ENCODE measurements around the gene MYT1. TPM values are rescaled to one million over a fixed set of nuclear protein-coding genes. Genes with fewer than 3 reads are reported as not detected.

The MYT1 gene
- total and polyA plus RNA-seq, 2 of the 13 experiments (the other 11 are each of a cell fraction or from before 2014, with no cell fraction given): 0.58 to 2.5 TPM

DNA sequence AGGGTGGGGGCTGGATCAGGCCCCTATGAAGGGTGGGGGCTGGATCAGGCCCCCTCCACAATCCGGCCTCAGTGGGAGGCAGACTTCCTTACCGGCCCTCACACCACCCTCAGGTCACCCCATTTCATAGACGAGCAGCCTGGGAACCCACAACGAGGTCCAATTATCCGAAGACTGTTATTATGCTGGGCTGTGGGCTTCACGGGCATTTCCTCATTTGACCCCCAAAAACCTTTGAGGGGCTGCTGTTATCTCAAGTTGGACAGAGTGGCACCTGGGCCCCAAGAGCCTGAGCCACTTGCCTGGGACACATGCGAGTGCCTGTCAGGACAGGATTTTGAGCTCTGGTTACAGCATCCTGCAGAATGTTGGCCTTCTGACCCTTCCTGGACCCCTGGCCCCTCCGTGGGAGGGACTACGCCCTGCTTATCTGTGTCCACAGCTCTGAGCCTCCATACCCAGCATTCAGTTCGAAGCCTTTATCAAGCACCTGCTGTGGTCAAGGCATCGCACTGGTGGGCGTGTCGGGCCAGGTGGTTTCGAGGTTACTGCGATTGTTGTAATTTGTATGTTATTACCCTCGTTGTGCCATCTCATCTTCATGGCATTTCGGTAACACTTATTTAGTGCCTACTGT lies 56.8 kb downstream of the MYT1 start (continued):
- TF ChIP-seq, protein P1, sequence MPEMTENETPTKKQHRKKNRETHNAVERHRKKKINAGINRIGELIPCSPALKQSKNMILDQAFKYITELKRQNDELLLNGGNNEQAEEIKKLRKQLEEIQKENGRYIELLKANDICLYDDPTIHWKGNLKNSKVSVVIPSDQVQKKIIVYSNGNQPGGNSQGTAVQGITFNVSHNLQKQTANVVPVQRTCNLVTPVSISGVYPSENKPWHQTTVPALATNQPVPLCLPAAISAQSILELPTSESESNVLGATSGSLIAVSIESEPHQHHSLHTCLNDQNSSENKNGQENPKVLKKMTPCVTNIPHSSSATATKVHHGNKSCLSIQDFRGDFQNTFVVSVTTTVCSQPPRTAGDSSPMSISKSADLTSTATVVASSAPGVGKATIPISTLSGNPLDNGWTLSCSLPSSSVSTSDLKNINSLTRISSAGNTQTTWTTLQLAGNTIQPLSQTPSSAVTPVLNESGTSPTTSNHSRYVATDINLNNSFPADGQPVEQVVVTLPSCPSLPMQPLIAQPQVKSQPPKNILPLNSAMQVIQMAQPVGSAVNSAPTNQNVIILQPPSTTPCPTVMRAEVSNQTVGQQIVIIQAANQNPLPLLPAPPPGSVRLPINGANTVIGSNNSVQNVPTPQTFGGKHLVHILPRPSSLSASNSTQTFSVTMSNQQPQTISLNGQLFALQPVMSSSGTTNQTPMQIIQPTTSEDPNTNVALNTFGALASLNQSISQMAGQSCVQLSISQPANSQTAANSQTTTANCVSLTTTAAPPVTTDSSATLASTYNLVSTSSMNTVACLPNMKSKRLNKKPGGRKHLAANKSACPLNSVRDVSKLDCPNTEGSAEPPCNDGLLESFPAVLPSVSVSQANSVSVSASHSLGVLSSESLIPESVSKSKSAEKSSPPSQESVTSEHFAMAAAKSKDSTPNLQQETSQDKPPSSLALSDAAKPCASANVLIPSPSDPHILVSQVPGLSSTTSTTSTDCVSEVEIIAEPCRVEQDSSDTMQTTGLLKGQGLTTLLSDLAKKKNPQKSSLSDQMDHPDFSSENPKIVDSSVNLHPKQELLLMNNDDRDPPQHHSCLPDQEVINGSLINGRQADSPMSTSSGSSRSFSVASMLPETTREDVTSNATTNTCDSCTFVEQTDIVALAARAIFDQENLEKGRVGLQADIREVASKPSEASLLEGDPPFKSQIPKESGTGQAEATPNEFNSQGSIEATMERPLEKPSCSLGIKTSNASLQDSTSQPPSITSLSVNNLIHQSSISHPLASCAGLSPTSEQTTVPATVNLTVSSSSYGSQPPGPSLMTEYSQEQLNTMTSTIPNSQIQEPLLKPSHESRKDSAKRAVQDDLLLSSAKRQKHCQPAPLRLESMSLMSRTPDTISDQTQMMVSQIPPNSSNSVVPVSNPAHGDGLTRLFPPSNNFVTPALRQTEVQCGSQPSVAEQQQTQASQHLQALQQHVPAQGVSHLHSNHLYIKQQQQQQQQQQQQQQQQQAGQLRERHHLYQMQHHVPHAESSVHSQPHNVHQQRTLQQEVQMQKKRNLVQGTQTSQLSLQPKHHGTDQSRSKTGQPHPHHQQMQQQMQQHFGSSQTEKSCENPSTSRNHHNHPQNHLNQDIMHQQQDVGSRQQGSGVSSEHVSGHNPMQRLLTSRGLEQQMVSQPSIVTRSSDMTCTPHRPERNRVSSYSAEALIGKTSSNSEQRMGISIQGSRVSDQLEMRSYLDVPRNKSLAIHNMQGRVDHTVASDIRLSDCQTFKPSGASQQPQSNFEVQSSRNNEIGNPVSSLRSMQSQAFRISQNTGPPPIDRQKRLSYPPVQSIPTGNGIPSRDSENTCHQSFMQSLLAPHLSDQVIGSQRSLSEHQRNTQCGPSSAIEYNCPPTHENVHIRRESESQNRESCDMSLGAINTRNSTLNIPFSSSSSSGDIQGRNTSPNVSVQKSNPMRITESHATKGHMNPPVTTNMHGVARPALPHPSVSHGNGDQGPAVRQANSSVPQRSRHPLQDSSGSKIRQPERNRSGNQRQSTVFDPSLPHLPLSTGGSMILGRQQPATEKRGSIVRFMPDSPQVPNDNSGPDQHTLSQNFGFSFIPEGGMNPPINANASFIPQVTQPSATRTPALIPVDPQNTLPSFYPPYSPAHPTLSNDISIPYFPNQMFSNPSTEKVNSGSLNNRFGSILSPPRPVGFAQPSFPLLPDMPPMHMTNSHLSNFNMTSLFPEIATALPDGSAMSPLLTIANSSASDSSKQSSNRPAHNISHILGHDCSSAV (CRISPR knock-in tag; IDR thresholded peaks at IDR 0.05; ENCODE audit: borderline replicate concordance): no peak
- TF ChIP-seq GABPB1 (CRISPR knock-in tag; IDR thresholded peaks at IDR 0.05) (no peak; the same call in 1 of the 2 replicates), PLRG1 (conservative IDR thresholded peaks at IDR 0.05) (no peak), NFKB2 (CRISPR knock-in tag; IDR thresholded peaks at IDR 0.05; ENCODE audit: borderline replicate concordance) (no peak), NCOR1 (IDR thresholded peaks at IDR 0.05; ENCODE audit: borderline replicate concordance, low read length) (peak; percentile 66; the same call in 1 of the 2 replicates), MEIS2 (CRISPR knock-in tag; IDR thresholded peaks at IDR 0.05) (peak; percentile 87), XBP1 (CRISPR knock-in tag; IDR thresholded peaks at IDR 0.05) (no peak), ZNF670 (CRISPR knock-in tag; IDR thresholded peaks at IDR 0.05; ENCODE audit: borderline replicate concordance) (no peak), ZNF766 (CRISPR knock-in tag; IDR thresholded peaks at IDR 0.05; ENCODE audit: borderline replicate concordance) (no peak), RBAK (CRISPR knock-in tag; IDR thresholded peaks at IDR 0.05) (no peak), ZMYM4 (CRISPR knock-in tag; IDR thresholded peaks at IDR 0.05) (no peak)
- TF ChIP-seq, protein P2, sequence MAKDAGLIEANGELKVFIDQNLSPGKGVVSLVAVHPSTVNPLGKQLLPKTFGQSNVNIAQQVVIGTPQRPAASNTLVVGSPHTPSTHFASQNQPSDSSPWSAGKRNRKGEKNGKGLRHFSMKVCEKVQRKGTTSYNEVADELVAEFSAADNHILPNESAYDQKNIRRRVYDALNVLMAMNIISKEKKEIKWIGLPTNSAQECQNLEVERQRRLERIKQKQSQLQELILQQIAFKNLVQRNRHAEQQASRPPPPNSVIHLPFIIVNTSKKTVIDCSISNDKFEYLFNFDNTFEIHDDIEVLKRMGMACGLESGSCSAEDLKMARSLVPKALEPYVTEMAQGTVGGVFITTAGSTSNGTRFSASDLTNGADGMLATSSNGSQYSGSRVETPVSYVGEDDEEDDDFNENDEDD (CRISPR knock-in tag; IDR thresholded peaks at IDR 0.05; ENCODE audit: borderline replicate concordance): no peak
- TF ChIP-seq, protein P3, sequence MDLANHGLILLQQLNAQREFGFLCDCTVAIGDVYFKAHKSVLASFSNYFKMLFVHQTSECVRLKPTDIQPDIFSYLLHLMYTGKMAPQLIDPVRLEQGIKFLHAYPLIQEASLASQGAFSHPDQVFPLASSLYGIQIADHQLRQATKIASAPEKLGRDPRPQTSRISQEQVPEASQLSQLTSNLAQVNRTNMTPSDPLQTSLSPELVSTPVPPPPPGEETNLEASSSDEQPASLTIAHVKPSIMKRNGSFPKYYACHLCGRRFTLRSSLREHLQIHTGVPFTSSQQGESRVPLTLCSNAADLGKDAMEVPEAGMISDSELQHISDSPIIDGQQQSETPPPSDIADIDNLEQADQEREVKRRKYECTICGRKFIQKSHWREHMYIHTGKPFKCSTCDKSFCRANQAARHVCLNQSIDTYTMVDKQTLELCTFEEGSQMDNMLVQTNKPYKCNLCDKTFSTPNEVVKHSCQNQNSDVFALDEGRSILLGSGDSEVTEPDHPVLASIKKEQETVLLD (CRISPR knock-in tag; IDR thresholded peaks at IDR 0.05; ENCODE audit: low read depth): no peak
- TF ChIP-seq, protein P4, sequence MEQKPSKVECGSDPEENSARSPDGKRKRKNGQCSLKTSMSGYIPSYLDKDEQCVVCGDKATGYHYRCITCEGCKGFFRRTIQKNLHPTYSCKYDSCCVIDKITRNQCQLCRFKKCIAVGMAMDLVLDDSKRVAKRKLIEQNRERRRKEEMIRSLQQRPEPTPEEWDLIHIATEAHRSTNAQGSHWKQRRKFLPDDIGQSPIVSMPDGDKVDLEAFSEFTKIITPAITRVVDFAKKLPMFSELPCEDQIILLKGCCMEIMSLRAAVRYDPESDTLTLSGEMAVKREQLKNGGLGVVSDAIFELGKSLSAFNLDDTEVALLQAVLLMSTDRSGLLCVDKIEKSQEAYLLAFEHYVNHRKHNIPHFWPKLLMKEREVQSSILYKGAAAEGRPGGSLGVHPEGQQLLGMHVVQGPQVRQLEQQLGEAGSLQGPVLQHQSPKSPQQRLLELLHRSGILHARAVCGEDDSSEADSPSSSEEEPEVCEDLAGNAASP (CRISPR knock-in tag; IDR thresholded peaks at IDR 0.05; ENCODE audit: borderline replicate concordance): peak; percentile 15; the same call in 1 of the 2 replicates

All from HepG2 (cell line).